HepG2 (cell line): Measurements from ENCODE around the gene UPB1. TPM values are rescaled to one million over a fixed set of nuclear protein-coding genes. Genes with fewer than 3 reads are reported as not detected.

Experiments used
- ATAC-seq: fragments of 200-7000 bp; cut with Tn5 transposase; 3 replicates; pipeline ENCODE4 v1.9.1; 2020; ENCODE audit warnings: mild to moderate bottlenecking, moderate library complexity
- BruUV-seq: library from RNA; stranded (reverse); fragments of 400-500 nt; replicated peaks from 2 replicates; lab custom pipeline; 2021; lab: Mats Ljungman, UMichigan
- CTCF ChIA-PET: fragments of 300-600 bp; formaldehyde crosslinking; extraction: SDS; loops from one replicate; lab custom pipeline; 2021; ENCODE audit warnings: low total read pairs, inconsistent platforms, low intra/inter-chr PET ratio; lab: Yijun Ruan, JAX
- POLR2A ChIA-PET: fragments of 350-600 bp; sonication (Branson Sonifier 250); formaldehyde crosslinking; loops from one replicate; lab custom pipeline; 2020; ENCODE audit warnings: antibody characterized with exemption, inconsistent platforms; lab: Yijun Ruan, JAX
- DNase-seq: peaks from one replicate; pipeline ENCODE4 v3.0.0-alpha.2; 2015; ENCODE audit warnings: low spot score
- FAIRE-seq: peaks from 3 replicates; lab custom pipeline; 2011; peaks lifted over from hg19 to GRCh38; lab: Jason Lieb, UNC
- H2AFZ ChIP-seq: one replicate; pipeline ENCODE4 v1.6.1; 2011; ENCODE audit warnings: low read length, inconsistent platforms
- H3K27ac ChIP-seq: fragments of 300-600 bp; 3 replicates; pipeline ENCODE4 v1.8.0; 2011; ENCODE audit warnings: mixed run types, mild to moderate bottlenecking, mixed read lengths, low read length, inconsistent platforms; ENCODE audit not compliant: insufficient read depth; ENCODE audit errors: extremely low read length
- H3K27me3 ChIP-seq, 2 experiments: fragments of 200-600 bp in 1 of 2; 2 replicates in 1 of 2; 3 replicates in 1 of 2; pipeline versions ENCODE4 v1.6.0 to v1.8.0; 2011; ENCODE audit warnings: low read length in 2 of 2, mild to moderate bottlenecking in 2 of 2, moderate library complexity in 2 of 2, inconsistent platforms in 1 of 2; ENCODE audit not compliant: insufficient read depth in 2 of 2, control insufficient read depth in 1 of 2
- H3K36me3 ChIP-seq, 2 experiments: fragments of 200-600 bp in 1 of 2; replicated peaks in 1 of 2; 2 replicates in 1 of 2; 3 replicates in 1 of 2; pipeline versions ENCODE4 v1.5.1 to v1.8.0; 2011; ENCODE audit warnings: low read length in 2 of 2, inconsistent platforms in 1 of 2; ENCODE audit not compliant: insufficient read depth in 2 of 2, control insufficient read depth in 1 of 2
- H3K4me1 ChIP-seq: 2 replicates; pipeline ENCODE4 v1.5.1; 2012; ENCODE audit warnings: low read length, inconsistent platforms; ENCODE audit not compliant: insufficient read depth
- H3K4me2 ChIP-seq: 2 replicates; pipeline ENCODE4 v1.6.0; 2011; ENCODE audit warnings: low read depth, low read length, inconsistent platforms
- H3K4me3 ChIP-seq, 3 experiments: fragments of 200-600 bp in 1 of 3; sonication (generic), shearing (Covaris generic) in 1 of 3; replicated peaks in 1 of 3; 2 replicates each; pipeline ENCODE4 v1.5.1; 2011 to 2016; ENCODE audit warnings: low read length in 3 of 3, inconsistent platforms in 2 of 3, low read depth in 2 of 3, mild to moderate bottlenecking in 2 of 3, control low read depth in 1 of 3, mixed read lengths in 1 of 3; ENCODE audit not compliant: insufficient read depth in 1 of 3
- H3K79me2 ChIP-seq: one replicate; pipeline ENCODE4 v1.6.1; 2011; ENCODE audit warnings: low read length, inconsistent platforms; ENCODE audit not compliant: insufficient read depth
- H3K9ac ChIP-seq: 2 replicates; pipeline ENCODE4 v1.6.0; 2011; ENCODE audit warnings: mild to moderate bottlenecking, low read depth, low read length, inconsistent platforms; ENCODE audit not compliant: insufficient read depth
- H3K9me3 ChIP-seq: 2 replicates; pipeline ENCODE4 v1.5.1; 2012; ENCODE audit warnings: mild to moderate bottlenecking, low read length
- H4K20me1 ChIP-seq: 2 replicates; pipeline ENCODE4 v1.6.0; 2011; ENCODE audit warnings: inconsistent platforms, mild to moderate bottlenecking, low read length, moderate library complexity; ENCODE audit not compliant: insufficient read depth
- CAMTA2 ChIP-seq: sonication (generic); formaldehyde crosslinking; IDR thresholded peaks from 2 replicates; pipeline ENCODE4 v1.4.0; 2020; ENCODE audit warnings: mild to moderate bottlenecking, missing genetic modification reagents, borderline replicate concordance
- ELF1 ChIP-seq: sonication (generic); formaldehyde crosslinking; IDR thresholded peaks from 2 replicates; pipeline ENCODE4 v1.4.0; 2020; ENCODE audit warnings: missing genetic modification reagents
- FOXK1 ChIP-seq: sonication (generic); formaldehyde crosslinking; IDR thresholded peaks from 2 replicates; pipeline ENCODE4 v1.4.0; 2020; ENCODE audit warnings: low read depth, missing genetic modification reagents, borderline replicate concordance
- KLF6 ChIP-seq: IDR thresholded peaks from 2 replicates; pipeline ENCODE4 v1.8.0; 2016; ENCODE audit warnings: missing biosample characterization, missing genetic modification reagents
- NR1H2 ChIP-seq: sonication (generic); formaldehyde crosslinking; IDR thresholded peaks from 2 replicates; pipeline ENCODE4 v1.8.1; 2022; ENCODE audit warnings: low read depth, missing genetic modification reagents, borderline replicate concordance
- POLR2A ChIP-seq, 2 experiments: IDR thresholded peaks; 2 replicates each; pipeline ENCODE4 v1.6.1; 2011; ENCODE audit warnings: low read depth in 2 of 2, low read length in 2 of 2, mild to moderate bottlenecking in 1 of 2, moderate library complexity in 1 of 2; ENCODE audit not compliant: insufficient read depth in 1 of 2
- REPIN1 ChIP-seq: sonication (generic); formaldehyde crosslinking; IDR thresholded peaks from 2 replicates; pipeline ENCODE4 v1.8.0; 2022; ENCODE audit warnings: missing genetic modification reagents, low read depth, mild to moderate bottlenecking, borderline replicate concordance
- ZBTB7B ChIP-seq: sonication (generic); formaldehyde crosslinking; IDR thresholded peaks from 2 replicates; pipeline ENCODE4 v1.4.0; 2020; ENCODE audit warnings: missing genetic modification reagents
- ZNF772 ChIP-seq: sonication (generic); formaldehyde crosslinking; IDR thresholded peaks from 2 replicates; pipeline ENCODE4 v1.5.0; 2020; ENCODE audit warnings: mild to moderate bottlenecking, missing genetic modification reagents
- WGBS: methylation state at CpG from one replicate; pipeline ENCODE4 v1.1.6; 2017; ENCODE audit warnings: low lambda C conversion rate; 5-methylcytosine and 5-hydroxymethylcytosine counted together
- in situ Hi-C: cut with HindIII; loops from 2 replicates; pipeline ENCODE4 v1.10.0; 2017; ENCODE audit warnings: low pct_unique_long_range_greater_than_20kb; ENCODE audit not compliant: extremely low pct_ligation_motif_present
- intact Hi-C: fragments of 100-400 bp; cut with micrococcal nuclease; formaldehyde crosslinking; loops from one replicate; pipeline ENCODE4 v1.10.0; 2022; ENCODE audit not compliant: unreplicated experiment
- polyA plus RNA-seq, 8 experiments: library from polyadenylated mRNA; depleted of rRNA in 3 of 8; stranded (reverse) in 7 of 8; unstranded in 1 of 8; fragments of >200 nt; fragmentation: Illumina TruSeq in 4 of 8; extraction: Trizol in 4 of 8; gene quantifications; 2 replicates each; pipeline versions ENCODE4 v1.2.1 to v1.2.3, GENCODE V29; 2011 to 2016; ENCODE audit warnings: low read depth in 4 of 8, missing spikeins in 1 of 8, mixed read lengths in 1 of 8; ENCODE audit not compliant: insufficient read depth in 1 of 8
- total RNA-seq, 5 experiments: library from RNA; depleted of rRNA; stranded (reverse); fragments of >200 nt; fragmentation: Illumina TruSeq; extraction: Trizol; gene quantifications; 2 replicates each; pipeline ENCODE4 v1.2.3, GENCODE V29; 2016; ENCODE audit warnings: low read depth in 1 of 5
- TF ChIP-seq, protein P1 (sequence below): sonication (generic); formaldehyde crosslinking; IDR thresholded peaks from 2 replicates; pipeline ENCODE4 v1.5.0; 2020; ENCODE audit warnings: missing genetic modification reagents, mild to moderate bottlenecking, borderline replicate concordance
- TF ChIP-seq, protein P2 (sequence below): sonication (generic); formaldehyde crosslinking; conservative IDR thresholded peaks from 2 replicates; pipeline ENCODE4 v1.8.0; 2022; ENCODE audit warnings: mild to moderate bottlenecking, moderate library complexity, missing genetic modification reagents
- TF ChIP-seq, protein P3 (sequence below): IDR thresholded peaks from 2 replicates; pipeline ENCODE4 v1.6.1; 2018; ENCODE audit warnings: missing genetic modification reagents, mild to moderate bottlenecking, missing compliant biosample characterization
- TF ChIP-seq, protein P4 (sequence below): fragments of 450-650 bp; IDR thresholded peaks from 2 replicates; pipeline ENCODE4 v1.6.1; 2017
- TF ChIP-seq, protein P5 (sequence below): IDR thresholded peaks from 2 replicates; pipeline ENCODE4 v1.6.1; 2016
- TF ChIP-seq, protein P6 (sequence below): IDR thresholded peaks from 2 replicates; pipeline ENCODE4 v1.6.1; 2016; ENCODE audit warnings: missing compliant biosample characterization, missing genetic modification reagents, borderline replicate concordance

UPB1 gene
- total and polyA plus RNA-seq, 2 of the 13 experiments (the other 11 are each of a cell fraction or from before 2014, with no cell fraction given), result 0.38 to 1.2 TPM

DNA sequence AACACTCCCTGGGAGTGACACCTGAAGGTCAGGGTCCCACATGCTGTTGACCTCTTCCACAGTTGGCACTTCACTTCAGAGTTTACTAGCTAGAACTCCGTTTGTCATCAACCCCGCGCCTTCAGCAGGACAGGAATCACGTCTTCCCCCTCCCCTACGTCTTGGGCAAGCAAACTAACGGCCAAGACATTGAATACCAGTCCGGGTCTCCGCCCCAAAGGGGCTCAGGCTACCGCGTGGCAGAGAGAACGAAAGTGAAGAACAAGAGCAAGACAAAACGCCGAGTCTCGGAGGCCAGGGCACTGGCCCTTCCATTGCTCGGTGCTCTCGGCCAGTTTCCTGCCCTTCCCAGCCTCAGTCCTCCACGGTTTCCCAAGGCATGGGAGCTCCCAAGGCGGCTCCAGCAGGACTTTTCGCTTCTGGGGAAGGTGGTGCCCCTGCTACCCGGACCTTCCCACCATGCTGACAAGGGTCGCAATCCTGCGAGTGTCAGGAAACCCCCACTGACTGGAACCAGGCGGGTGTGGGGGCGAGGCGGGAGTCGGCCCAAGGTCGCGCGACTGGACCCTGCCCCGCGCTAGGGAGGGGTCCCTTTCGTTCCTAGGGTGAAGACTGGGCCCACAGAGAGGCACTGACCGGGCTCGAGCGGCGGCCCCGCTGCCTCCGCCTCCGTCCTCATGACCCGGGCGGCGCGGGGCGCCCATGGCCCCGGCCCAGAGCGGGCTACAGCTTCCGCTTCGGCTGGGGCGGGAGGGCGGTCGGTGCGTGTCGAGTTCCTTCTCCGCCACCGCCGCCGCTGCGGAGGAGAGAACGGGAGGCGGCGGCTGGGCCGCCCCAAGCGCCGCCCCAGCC, 59.4 kb downstream of the UPB1 start, which contains the start of gene GUCD1:
TSS of gene GUCD1 (minus strand) at position 826 of the 852 bp plus-strand sequence. CDS start at position 679, 147 bp downstream.
- Histone ChIP-seq H3K4me1 (peaks cover 74% of the 10 kb centered on the region), H3K27me3 (no peaks in the 10 kb centered on the region; a peak in 1 of 5 replicates), H3K9me3 (no peaks in the 10 kb centered on the region), H3K27ac (peak within 1 kb of the TSS; percentile 93), H4K20me1 (peaks cover 12% of the 10 kb centered on the region), H3K4me2 (peak within 1 kb of the TSS; percentile 99), H3K9ac (peak within 1 kb of the TSS; percentile 98), H2AFZ (no peak within 1 kb of the TSS), H3K79me2 (peaks cover 74% of the 10 kb centered on the region), H3K4me3 (peak within 1 kb of the TSS; percentile 89 to 97 (median 91)), H3K36me3 (peaks cover 13 to 21% of the 10 kb centered on the region in 2 experiments)
- ATAC-seq (peak; percentile 14), FAIRE-seq (peak; percentile 23), DNase-seq (no peak)
- in situ Hi-C loops (loop anchor here (5.0 kb wide), 1 partner anchor 38 kb away; the partner anchor contains the start of gene LRRC75B), intact Hi-C loops (no loop called here)
- BruUV-seq, result no TSS peak
- ChIA-PET POLR2A (interaction anchor here (0.7 to 9.3 kb wide), 18 partner anchors 10 to 846 kb away, joined by 3 to 138 read pairs (median 8); partner anchors contain the start of genes GGT1, LRRC75B and MIF), CTCF (no interaction called here)
- WGBS, result 5% methylated on average over 11 of the region's 64 CpGs
- no peak for TF ChIP-seq ELF1 (CRISPR knock-in tag)
- TF ChIP-seq, protein P1, sequence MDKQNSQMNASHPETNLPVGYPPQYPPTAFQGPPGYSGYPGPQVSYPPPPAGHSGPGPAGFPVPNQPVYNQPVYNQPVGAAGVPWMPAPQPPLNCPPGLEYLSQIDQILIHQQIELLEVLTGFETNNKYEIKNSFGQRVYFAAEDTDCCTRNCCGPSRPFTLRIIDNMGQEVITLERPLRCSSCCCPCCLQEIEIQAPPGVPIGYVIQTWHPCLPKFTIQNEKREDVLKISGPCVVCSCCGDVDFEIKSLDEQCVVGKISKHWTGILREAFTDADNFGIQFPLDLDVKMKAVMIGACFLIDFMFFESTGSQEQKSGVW (CRISPR knock-in tag), result no peak
- no peak for TF ChIP-seq CAMTA2
- TF ChIP-seq ZNF772 (CRISPR knock-in tag), result peak; percentile 68; the same call in 1 of the 2 replicates
- peak; percentile 58 for TF ChIP-seq KLF6 (CRISPR knock-in tag)
- peak; percentile 35; the same call in 1 of the 2 replicates for TF ChIP-seq REPIN1
- no peak for TF ChIP-seq NR1H2 (CRISPR knock-in tag)
- TF ChIP-seq, protein P2, sequence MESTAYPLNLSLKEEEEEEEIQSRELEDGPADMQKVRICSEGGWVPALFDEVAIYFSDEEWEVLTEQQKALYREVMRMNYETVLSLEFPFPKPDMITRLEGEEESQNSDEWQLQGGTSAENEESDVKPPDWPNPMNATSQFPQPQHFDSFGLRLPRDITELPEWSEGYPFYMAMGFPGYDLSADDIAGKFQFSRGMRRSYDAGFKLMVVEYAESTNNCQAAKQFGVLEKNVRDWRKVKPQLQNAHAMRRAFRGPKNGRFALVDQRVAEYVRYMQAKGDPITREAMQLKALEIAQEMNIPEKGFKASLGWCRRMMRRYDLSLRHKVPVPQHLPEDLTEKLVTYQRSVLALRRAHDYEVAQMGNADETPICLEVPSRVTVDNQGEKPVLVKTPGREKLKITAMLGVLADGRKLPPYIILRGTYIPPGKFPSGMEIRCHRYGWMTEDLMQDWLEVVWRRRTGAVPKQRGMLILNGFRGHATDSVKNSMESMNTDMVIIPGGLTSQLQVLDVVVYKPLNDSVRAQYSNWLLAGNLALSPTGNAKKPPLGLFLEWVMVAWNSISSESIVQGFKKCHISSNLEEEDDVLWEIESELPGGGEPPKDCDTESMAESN (CRISPR knock-in tag), result 0 out of 2 replicates have a peak, but pooled peaks have one; percentile 26
- TF ChIP-seq, protein P3, sequence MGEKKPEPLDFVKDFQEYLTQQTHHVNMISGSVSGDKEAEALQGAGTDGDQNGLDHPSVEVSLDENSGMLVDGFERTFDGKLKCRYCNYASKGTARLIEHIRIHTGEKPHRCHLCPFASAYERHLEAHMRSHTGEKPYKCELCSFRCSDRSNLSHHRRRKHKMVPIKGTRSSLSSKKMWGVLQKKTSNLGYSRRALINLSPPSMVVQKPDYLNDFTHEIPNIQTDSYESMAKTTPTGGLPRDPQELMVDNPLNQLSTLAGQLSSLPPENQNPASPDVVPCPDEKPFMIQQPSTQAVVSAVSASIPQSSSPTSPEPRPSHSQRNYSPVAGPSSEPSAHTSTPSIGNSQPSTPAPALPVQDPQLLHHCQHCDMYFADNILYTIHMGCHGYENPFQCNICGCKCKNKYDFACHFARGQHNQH (CRISPR knock-in tag), result 0 out of 2 replicates have a peak, but pooled peaks have one; percentile 16
- TF ChIP-seq ZBTB7B, result peak; percentile 37; the same call in 1 of the 2 replicates
- peak; percentile 66 to 81 for TF ChIP-seq POLR2A (IDR thresholded peaks at IDR 0.05; ENCODE audit: insufficient read depth in 1 of 2, low read depth in 2 of 2, low read length in 2 of 2)
- peak; percentile 15; the same call in 1 of the 2 replicates for TF ChIP-seq FOXK1
- TF ChIP-seq, protein P4, sequence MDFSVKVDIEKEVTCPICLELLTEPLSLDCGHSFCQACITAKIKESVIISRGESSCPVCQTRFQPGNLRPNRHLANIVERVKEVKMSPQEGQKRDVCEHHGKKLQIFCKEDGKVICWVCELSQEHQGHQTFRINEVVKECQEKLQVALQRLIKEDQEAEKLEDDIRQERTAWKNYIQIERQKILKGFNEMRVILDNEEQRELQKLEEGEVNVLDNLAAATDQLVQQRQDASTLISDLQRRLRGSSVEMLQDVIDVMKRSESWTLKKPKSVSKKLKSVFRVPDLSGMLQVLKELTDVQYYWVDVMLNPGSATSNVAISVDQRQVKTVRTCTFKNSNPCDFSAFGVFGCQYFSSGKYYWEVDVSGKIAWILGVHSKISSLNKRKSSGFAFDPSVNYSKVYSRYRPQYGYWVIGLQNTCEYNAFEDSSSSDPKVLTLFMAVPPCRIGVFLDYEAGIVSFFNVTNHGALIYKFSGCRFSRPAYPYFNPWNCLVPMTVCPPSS, result no peak
- TF ChIP-seq, protein P5, sequence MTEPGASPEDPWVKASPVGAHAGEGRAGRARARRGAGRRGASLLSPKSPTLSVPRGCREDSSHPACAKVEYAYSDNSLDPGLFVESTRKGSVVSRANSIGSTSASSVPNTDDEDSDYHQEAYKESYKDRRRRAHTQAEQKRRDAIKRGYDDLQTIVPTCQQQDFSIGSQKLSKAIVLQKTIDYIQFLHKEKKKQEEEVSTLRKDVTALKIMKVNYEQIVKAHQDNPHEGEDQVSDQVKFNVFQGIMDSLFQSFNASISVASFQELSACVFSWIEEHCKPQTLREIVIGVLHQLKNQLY (CRISPR knock-in tag), result 0 out of 2 replicates have a peak, but pooled peaks have one; percentile 15
- TF ChIP-seq, protein P6, sequence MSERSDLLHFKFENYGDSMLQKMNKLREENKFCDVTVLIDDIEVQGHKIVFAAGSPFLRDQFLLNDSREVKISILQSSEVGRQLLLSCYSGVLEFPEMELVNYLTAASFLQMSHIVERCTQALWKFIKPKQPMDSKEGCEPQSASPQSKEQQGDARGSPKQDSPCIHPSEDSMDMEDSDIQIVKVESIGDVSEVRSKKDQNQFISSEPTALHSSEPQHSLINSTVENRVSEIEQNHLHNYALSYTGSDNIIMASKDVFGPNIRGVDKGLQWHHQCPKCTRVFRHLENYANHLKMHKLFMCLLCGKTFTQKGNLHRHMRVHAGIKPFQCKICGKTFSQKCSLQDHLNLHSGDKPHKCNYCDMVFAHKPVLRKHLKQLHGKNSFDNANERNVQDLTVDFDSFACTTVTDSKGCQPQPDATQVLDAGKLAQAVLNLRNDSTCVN, result 0 out of 2 replicates have a peak, but pooled peaks have one; percentile 31
